Coronary artery (tissue), 2 donors: ENCODE data around the gene PHPT1.

ENCODE experiments used
- DNase-seq: peaks from one replicate; pipeline ENCODE4 v3.0.0-alpha.2; 2017; ENCODE audit warnings: low spot score
- H3K27ac ChIP-seq, 2 donors: fragments of 200-600 bp; sonication (generic); one replicate each; pipeline ENCODE4 v1.5.1; 2016 to 2019
- H3K4me3 ChIP-seq: fragments of 200-600 bp; sonication (generic); 2 replicates; pipeline ENCODE4 v1.5.1; 2016; ENCODE audit warnings: mild to moderate bottlenecking, moderate library complexity
- CTCF ChIP-seq: fragments of 200-600 bp; sonication (generic); IDR thresholded peaks from one replicate; pipeline ENCODE4 v1.5.1; 2019; ENCODE audit warnings: antibody characterized with exemption

Gene PHPT1

GRCh38 chr9:136898483-136899100 lies 49.4 kb downstream of the PHPT1 start:
- TF ChIP-seq CTCF: no peak
- DNase-seq: no peak
- H3K27ac ChIP-seq: no peak overlapping the region
- no peak overlapping the region for H3K4me3 ChIP-seq

GRCh38 chr9:136899196-136899595 lies 50.0 kb downstream of the PHPT1 start:
- Histone ChIP-seq H3K27ac (no peak overlapping the region), H3K4me3 (no peak overlapping the region)
- no peak for DNase-seq
- TF ChIP-seq CTCF: no peak

- DNase-seq: no peak
- Histone ChIP-seq H3K4me3 (no peak overlapping the region), H3K27ac (no peak overlapping the region)
- TF ChIP-seq CTCF: no peak
Observed at GRCh38 chr9:136900556-136900955, 51.3 kb downstream of the PHPT1 start.
